ENCODE results near the gene LOXL3.

Gene LOXL3

DNA sequence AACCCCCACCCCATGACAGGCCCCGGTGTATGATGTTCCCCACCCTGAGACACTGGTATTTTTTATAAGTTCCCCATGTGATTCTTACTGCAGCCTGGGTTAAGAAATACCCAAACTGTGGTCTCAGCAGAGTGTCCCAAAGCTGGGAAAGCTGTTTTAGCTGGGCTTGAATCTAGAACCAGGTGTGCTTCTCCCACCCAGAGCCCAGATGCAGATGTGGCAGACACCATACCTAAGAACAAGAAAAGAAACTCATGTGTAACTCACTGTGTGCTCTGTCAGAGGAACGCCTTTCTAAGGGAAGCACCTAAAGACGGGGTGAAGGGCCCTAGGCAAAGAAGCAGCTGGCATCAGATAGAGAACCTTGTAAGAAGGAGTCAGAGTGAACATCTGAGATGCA, 24.7 kb upstream of the LOXL3 start:
- no peak for DNase-seq
- no peaks in the 10 kb centered on the region for H3K9me3 Mint-ChIP-seq
- H3K4me3 Mint-ChIP-seq = no peak overlapping the region
- H3K27me3 Mint-ChIP-seq = peaks cover 5% of the 10 kb centered on the region
- no peaks in the 10 kb centered on the region for H3K36me3 Mint-ChIP-seq (ENCODE audit: low read depth)
- no peak overlapping the region for H3K27ac Mint-ChIP-seq
- peaks cover 23% of the 10 kb centered on the region for H3K4me1 Mint-ChIP-seq
- no peak for ATAC-seq

DNA sequence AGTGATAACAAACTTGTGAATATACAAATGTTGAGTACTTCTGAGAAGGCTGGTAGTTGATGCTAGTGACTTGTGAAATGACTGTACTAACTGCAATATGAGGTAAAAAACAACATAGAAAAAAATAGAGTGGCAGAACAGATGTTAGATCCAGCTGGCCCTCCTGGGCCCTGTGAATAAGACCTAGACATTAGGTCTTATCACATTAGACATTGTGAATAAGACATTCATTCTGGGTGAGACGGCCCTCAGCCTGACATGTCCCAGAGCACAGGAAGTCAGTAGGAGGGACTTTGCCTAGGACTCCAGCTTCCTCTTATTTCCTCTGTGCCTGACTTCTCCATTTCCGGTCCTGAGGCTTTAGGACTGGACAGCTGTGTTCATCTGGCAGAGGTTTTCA, 23.7 kb upstream of the LOXL3 start:
- Mint-ChIP-seq H3K27ac (no peak overlapping the region), H3K4me1 (peaks cover 27% of the 10 kb centered on the region), H3K4me3 (no peak overlapping the region), H3K27me3 (peaks cover 5% of the 10 kb centered on the region), H3K36me3 (ENCODE audit: low read depth) (no peaks in the 10 kb centered on the region), H3K9me3 (no peaks in the 10 kb centered on the region)
- ATAC-seq = peak; percentile 17
- no peak for DNase-seq

DNA sequence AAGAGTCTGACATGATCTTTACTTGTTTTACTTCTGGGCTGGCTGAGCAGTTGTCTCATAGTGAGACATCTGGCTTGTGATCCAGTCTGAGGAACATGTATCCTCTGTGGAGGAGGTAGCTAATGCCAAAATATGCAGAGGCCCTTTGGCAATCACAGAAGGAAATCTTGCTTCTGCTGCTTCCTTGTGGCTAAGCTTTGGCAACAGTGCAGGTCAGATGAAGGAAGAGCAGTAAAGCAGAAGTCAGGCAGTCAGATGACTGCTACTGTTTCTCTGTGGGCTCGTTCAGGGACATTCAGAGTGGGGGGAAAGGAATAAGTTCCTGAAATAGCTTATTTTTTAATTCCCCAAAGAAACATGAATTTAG, 23.1 kb upstream of the LOXL3 start:
- peaks cover 30% of the 10 kb centered on the region for H3K4me1 Mint-ChIP-seq
- H3K36me3 Mint-ChIP-seq (ENCODE audit: low read depth) = no peaks in the 10 kb centered on the region
- no peak for DNase-seq
- H3K27me3 Mint-ChIP-seq = peaks cover 5% of the 10 kb centered on the region
- no peaks in the 10 kb centered on the region for H3K9me3 Mint-ChIP-seq
- no peak overlapping the region for H3K4me3 Mint-ChIP-seq
- H3K27ac Mint-ChIP-seq = no peak overlapping the region
- ATAC-seq = no peak

DNA sequence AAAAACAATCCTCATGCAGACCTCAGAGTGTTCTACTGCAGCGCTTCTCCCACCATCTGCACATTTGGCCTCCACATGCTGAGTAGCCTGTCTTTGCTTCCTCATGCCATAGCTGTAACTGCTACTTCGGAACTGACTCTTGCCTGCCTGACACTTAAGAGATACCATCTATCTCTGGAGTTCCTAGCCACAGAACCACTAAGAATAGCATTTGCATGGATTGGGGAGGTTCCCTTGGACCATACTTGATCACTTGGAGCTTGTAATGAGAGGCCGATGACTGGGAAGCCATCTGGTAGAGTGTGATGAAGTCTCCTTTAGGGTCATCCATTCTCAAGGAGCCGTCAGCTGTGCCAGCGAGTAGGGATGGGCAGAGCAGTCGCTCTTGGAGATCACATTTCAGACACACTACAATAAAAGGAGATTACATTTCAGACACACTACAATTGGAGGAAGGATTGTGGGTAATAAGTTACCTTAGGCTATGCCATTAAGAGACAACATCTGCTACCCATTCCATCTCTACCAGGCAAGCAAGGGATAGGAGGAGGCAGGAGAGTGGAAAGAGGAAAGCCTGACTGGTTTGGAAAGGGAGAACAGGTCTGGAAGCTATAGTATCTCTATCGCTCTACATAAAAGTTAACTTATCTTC, 22.6 kb upstream of the LOXL3 start:
- no peak for ATAC-seq
- no peaks in the 10 kb centered on the region for H3K9me3 Mint-ChIP-seq
- DNase-seq = no peak
- H3K36me3 Mint-ChIP-seq (ENCODE audit: low read depth) = no peaks in the 10 kb centered on the region
- peaks cover 30% of the 10 kb centered on the region for H3K4me1 Mint-ChIP-seq
- H3K27me3 Mint-ChIP-seq = peaks cover 5% of the 10 kb centered on the region
- H3K4me3 Mint-ChIP-seq = no peak overlapping the region
- H3K27ac Mint-ChIP-seq = no peak overlapping the region

DNA sequence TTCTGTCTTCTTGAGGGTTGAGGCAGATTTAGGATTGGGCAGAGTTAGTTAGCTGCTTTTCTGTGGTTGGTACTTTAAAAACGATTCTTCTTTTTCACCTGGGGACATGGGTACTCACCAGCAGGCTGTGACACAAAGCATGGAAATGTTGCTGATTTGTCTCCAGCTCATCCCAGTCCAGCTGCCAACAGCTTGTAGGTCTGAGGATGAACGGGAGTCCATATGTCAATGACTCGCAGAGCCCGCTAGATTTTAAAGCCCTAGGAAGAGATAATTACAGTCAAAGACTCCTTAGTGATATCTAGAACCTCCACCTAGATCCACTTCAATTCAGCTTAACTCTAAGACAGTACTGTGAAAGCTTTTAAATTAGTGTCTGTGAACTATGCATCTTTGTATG, 21.6 kb upstream of the LOXL3 start:
- DNase-seq (no peak), ATAC-seq (no peak)
- Mint-ChIP-seq H3K4me1 (peaks cover 30% of the 10 kb centered on the region), H3K36me3 (ENCODE audit: low read depth) (no peaks in the 10 kb centered on the region), H3K9me3 (no peaks in the 10 kb centered on the region), H3K27me3 (peaks cover 5% of the 10 kb centered on the region), H3K4me3 (no peak overlapping the region), H3K27ac (no peak overlapping the region)

DNA sequence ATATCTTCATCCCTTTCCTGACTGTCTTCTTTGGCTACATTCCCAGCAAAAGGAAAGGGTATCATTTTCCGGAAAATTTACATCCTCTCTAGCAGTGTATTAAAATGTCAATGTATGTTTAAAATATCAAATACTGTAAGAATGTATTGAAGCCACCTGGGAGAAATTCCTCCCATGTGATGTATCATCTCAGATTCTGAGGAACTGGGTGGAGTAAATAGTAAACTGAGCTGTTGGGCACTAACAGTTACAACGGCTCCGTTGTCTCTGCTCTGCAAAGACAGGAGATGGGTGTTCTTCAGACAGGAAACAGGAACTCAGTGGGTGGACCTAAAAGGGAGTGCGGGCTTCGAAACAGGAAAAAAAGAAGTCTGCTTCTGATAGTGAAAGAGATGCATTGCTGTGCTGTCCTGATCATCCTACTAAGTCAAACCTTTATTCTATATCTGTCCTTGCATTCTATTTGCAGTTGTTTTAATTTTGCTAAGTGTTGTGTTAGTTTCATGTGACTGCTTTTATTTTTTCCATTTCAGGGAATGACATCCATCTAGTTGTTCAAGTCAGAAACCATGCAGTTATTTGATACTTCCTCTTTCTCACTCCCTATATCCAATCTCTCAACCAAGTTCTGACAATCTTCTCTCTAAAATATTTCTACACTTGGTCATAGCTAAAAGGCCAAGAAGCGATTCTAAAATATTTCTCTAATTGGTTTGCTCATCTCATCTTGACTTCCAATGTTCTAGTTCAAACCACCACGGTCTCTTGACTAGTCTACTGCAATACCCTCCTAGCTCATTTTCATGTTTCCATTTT, 20.2 kb upstream of the LOXL3 start:
- Mint-ChIP-seq H3K9me3 (no peaks in the 10 kb centered on the region), H3K4me1 (peaks cover 38% of the 10 kb centered on the region), H3K36me3 (ENCODE audit: low read depth) (no peaks in the 10 kb centered on the region), H3K4me3 (peak overlapping the region; percentile 15), H3K27ac (peak overlapping the region; percentile 16), H3K27me3 (peaks cover 5% of the 10 kb centered on the region)
- ATAC-seq = peak; percentile 75
- no peak for DNase-seq

DNA sequence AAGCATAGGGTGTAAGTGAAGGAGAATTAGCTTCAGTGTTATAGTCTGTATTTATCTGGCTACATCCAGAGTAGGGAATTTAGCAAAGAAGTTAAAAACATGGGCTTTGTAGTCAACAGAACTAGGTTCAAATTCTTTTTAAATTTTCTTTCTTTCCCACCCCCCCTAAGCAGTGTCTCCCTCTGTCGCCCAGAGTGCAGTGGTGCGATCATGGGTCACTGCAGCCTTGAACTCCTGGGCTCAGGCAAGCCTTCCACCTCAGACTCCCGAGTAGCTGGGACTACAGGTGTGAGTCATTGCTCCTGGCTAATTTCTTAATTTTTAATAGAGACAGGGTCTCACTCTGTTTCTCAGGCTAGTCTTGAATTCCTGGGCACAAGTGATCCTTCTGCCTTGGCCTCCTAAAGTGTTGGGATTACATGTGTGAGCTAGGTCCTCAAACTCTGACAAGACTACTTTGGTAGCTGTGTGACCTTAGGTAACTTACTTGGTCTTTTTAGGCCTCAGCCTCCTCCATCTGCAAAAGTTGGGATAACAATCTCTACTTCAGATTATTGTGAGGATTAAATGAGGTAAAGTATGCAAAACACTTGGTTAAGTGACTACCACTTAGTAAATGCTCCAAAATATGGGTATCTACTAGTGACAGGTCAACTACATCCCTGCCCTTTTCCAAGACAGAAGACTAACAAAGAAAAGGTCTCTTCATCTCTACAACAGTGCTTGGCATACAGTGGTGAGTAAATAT, 18.6 kb upstream of the LOXL3 start:
- H3K4me1 Mint-ChIP-seq = peaks cover 47% of the 10 kb centered on the region
- no peak for ATAC-seq

DNA sequence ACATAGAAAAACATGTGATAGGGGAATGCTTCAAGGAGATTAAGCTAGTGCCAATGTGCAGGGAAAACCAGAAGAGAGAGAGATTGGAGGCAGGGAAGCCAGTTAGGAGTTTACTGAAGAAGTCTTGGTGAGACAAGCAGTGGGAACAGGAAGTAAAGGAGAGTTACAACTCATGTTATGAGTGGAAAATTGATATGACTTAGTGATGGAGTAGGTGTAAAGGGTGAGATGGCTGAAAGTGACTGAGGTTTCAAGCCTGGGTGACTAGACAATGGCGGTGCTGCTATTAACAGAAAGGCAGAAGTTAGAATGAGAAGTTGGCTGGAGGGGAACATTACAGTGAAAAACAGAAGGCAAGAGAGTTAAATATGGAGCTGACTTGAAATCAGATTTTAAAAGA, 17.3 kb upstream of the LOXL3 start:
- ATAC-seq (peak; percentile 80), DNase-seq (no peak)
- Mint-ChIP-seq H3K9me3 (no peaks in the 10 kb centered on the region), H3K27ac (no peak overlapping the region), H3K27me3 (peaks cover 1% of the 10 kb centered on the region), H3K36me3 (ENCODE audit: low read depth) (no peaks in the 10 kb centered on the region), H3K4me1 (peaks cover 54% of the 10 kb centered on the region), H3K4me3 (no peak overlapping the region)

More for the DNA sequence above, 18.6 kb upstream of the LOXL3 start:
- no peak for DNase-seq
- Mint-ChIP-seq H3K4me3 (no peak overlapping the region), H3K27me3 (peaks cover 4% of the 10 kb centered on the region), H3K36me3 (ENCODE audit: low read depth) (no peaks in the 10 kb centered on the region), H3K27ac (no peak overlapping the region), H3K9me3 (no peaks in the 10 kb centered on the region)

DNA sequence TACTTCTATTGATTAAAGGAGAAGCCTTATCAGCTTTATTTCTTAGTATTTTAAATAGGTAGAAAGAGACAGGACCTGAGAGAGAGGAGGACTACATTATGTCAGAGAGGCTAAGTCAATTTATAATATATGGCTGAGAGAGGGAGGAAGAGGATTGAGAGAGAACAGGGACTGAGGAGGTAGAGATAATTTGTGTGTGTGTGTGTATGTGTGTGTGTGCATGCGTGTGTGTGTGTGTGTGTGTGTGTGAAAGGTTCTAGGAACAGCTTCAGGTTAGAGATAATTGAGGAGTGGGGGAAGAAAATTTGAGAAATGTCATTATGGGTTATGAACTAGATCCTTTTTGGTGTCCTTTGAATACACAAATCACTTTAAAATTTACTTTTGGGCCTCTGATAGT, 15.9 kb upstream of the LOXL3 start:
- no peaks in the 10 kb centered on the region for H3K9me3 Mint-ChIP-seq
- DNase-seq (no peak), ATAC-seq (no peak)
- H3K36me3 Mint-ChIP-seq (ENCODE audit: low read depth) = no peaks in the 10 kb centered on the region
- peaks cover 2% of the 10 kb centered on the region for H3K27me3 Mint-ChIP-seq
- H3K27ac Mint-ChIP-seq = no peak overlapping the region
- H3K4me3 Mint-ChIP-seq = no peak overlapping the region
- peaks cover 57% of the 10 kb centered on the region for H3K4me1 Mint-ChIP-seq

DNA sequence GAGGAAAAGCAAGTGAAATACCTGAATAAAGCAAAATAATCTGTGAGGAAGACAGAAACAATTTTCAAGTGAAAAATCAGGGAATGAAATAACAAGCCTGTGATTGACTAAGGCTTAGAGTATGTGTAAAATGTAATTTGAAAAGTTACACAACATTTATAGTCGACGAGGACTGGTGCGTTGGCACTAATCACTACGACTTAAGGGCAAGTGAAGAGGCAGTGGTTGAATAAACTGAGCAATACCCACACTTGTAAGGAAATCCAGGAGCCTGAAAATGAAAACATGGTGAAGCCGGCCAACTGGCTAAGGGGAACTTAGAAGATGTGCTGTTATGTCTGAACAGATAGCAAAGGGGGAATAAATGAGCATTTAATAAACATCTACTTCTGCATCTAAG, 14.1 kb upstream of the LOXL3 start:
- Mint-ChIP-seq H3K4me1 (peaks cover 47% of the 10 kb centered on the region), H3K27me3 (peaks cover 11% of the 10 kb centered on the region), H3K27ac (no peak overlapping the region), H3K4me3 (no peak overlapping the region), H3K9me3 (no peaks in the 10 kb centered on the region), H3K36me3 (ENCODE audit: low read depth) (no peaks in the 10 kb centered on the region)
- ATAC-seq (no peak), DNase-seq (no peak)

DNA sequence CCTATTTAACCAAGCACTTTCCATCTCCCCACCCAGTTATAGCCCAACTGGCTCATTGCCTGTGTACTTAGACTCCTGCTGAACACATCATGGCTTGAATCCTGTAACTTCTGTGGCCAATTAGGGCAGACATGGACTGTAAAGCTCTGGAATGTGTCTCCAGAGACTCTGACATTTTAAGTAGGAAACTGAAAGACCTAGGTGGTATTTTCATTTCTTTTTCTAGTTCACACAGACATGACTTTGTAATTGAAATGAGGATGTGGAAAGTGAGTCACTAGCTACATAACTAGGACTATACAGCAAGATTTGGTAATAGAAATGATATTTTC, 13.0 kb upstream of the LOXL3 start:
- ATAC-seq = peak; percentile 61
- Mint-ChIP-seq H3K27ac (peak overlapping the region; percentile 77), H3K4me3 (peak overlapping the region; percentile 22), H3K9me3 (no peaks in the 10 kb centered on the region), H3K4me1 (peaks cover 45% of the 10 kb centered on the region), H3K36me3 (ENCODE audit: low read depth) (no peaks in the 10 kb centered on the region), H3K27me3 (peaks cover 20% of the 10 kb centered on the region)
- no peak for DNase-seq

DNA sequence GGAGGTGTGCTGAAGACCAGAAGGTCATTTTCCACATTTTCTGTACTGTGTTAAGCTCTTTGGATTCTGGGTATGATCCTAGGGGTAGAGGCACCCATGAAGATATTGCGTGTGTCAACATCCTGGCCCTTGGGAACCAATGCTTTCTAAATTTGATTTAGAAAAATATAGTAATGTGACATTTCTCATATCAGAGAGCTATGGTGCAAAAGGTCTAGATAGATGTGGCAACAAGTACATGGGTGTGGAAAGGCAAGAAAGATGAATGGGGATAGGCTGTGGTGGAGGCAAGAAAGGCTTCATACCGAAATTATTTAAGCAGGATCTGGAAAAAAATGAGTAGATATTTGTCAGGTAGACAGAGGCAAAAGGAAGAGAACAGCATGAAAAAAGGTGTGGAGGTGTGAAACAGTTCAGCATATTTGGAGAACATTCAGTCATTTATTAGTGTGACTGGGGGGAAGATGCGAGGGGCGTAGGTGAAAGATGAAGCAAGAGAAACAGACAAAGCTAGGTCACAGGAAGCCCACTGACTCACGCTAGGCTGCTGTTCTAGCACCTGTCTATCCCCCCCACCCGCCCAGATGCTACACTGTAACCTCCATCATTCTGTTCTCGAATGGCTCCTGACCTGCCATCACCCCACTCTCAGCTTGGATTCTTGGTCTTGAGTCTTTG, 12.5 kb upstream of the LOXL3 start:
- no peak for DNase-seq
- peaks cover 21% of the 10 kb centered on the region for H3K27me3 Mint-ChIP-seq
- H3K36me3 Mint-ChIP-seq (ENCODE audit: low read depth) = no peaks in the 10 kb centered on the region
- H3K27ac Mint-ChIP-seq = peak overlapping the region; percentile 77
- peaks cover 45% of the 10 kb centered on the region for H3K4me1 Mint-ChIP-seq
- peak overlapping the region; percentile 22 for H3K4me3 Mint-ChIP-seq
- ATAC-seq = peak; percentile 4
- H3K9me3 Mint-ChIP-seq = no peaks in the 10 kb centered on the region

DNA sequence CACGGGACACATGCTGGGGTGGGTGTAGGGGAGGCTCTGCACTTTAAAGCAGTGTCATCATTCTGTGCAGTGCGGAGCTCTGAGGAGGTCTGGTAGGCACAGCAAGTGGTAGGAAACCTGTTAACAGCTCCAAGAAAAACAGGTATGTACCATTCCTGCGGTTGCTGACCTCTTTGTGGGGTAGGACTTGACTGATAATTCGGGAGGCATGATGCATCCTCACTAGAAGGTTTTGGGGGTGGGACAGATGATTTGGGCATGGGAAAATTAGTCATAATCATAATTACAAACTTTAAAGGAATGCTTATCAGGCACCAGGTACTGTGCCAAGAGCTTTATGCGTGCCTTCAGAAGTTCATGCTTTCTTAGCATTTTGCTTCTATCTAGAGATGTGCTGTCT, 10.5 kb upstream of the LOXL3 start:
- Mint-ChIP-seq H3K27ac (no peak overlapping the region), H3K4me3 (no peak overlapping the region), H3K36me3 (ENCODE audit: low read depth) (no peaks in the 10 kb centered on the region), H3K27me3 (peaks cover 26% of the 10 kb centered on the region), H3K9me3 (no peaks in the 10 kb centered on the region), H3K4me1 (peaks cover 47% of the 10 kb centered on the region)
- ATAC-seq (no peak), DNase-seq (no peak)

DNA sequence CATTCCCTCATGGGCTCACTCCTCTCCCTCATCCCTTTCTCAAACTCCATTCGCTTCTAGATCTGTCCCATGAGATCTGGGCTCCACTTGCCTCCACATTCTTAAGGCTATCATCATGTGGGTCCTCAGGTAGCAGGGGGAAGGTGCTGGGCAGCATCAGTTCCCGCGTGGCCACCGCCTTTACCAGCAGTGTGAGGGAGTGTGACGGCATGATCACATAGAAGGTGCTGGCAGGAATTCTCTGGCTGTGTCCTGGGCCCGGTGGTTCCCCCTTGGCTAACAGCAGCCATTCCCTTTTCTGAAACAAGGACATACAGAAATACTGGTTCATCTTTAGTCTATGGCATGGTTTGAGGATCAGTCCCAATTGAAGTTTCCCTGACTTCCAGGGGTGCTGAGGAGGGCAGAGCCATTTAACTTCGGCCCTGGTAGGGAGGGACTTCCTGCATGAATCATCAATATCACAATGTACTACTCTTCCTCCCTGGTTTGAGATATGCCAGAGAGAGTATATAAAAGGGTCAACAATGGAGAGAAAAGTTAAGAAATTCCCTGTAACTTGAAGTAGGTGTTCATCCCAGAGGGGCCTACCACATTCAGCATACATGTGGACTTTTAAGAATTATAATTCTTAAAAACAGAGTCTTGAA, 8.5 kb upstream of the LOXL3 start:
- DNase-seq (no peak), ATAC-seq (no peak)
- H3K36me3 Mint-ChIP-seq (ENCODE audit: low read depth) = no peaks in the 10 kb centered on the region
- H3K4me3 Mint-ChIP-seq = no peak overlapping the region
- peaks cover 26% of the 10 kb centered on the region for H3K27me3 Mint-ChIP-seq
- H3K27ac Mint-ChIP-seq = no peak overlapping the region
- H3K4me1 Mint-ChIP-seq = peaks cover 30% of the 10 kb centered on the region
- H3K9me3 Mint-ChIP-seq = no peaks in the 10 kb centered on the region

Measured in activated naive CD8-positive, alpha-beta T cell treated with anti-CD3 and anti-CD28 coated beads, Interleukin-2, amount 50 U/mL, for 24 hours (primary cell).